Heart left ventricle (tissue), 13 donors: Measurements from ENCODE around the gene LCLAT1.

Experiments
- POLR2A ChIP-seq, 2 donors: fragments of 450-650 bp; IDR thresholded peaks; one replicate each; pipeline ENCODE4 v1.6.1; 2017; ENCODE audit warnings: antibody characterized with exemption in 2 of 2, mild to moderate bottlenecking in 2 of 2, moderate library complexity in 2 of 2
- TF ChIP-seq, protein P1 (sequence below), 12 donors: fragments of 200-600 bp; sonication (generic) in 4 of 12; IDR thresholded peaks; one replicate each; pipeline versions ENCODE4 v1.5.0 to v1.8.0; 2018 to 2022; ENCODE audit warnings: antibody characterized with exemption in 12 of 12, mild to moderate bottlenecking in 5 of 12
- donor health status: ischemic (EF 13 %, LVEDD 7.1; RV severe dilation, severe dysfunction).
- donor health status: DM: no; HTN: yes; CAD: no.
- donor health status: DM: no; HTN: no; CAD: no.
- donor health status: ischemic (EF 25% LVEDD 6.9; RV normal size, moderate dysfunction).
- donor health status: ischemic (EF 25% LVEDD 5.7; RV mildly dilated, moderate dysfunction).
- donor health status: ischemic (EF 35%, LVEDD 5.7; RV mildly dilated, moderate dysfunction).
- donor health status: nonischemic (EF 11% LVEDD 7.7; RV severe dilation, severe dysfunction).
- donor health status: DM: yes; HTN: yes; CAD: no.
- donor health status: PGD.
- donor health status: ischemic (EF 29% LVEDD 5.4; RV normal size, mild dysfunction).
- donor health status: nonischemic (EF 23%, LVEDD 6.1; RV moderate dilation, normal function).

DNA sequence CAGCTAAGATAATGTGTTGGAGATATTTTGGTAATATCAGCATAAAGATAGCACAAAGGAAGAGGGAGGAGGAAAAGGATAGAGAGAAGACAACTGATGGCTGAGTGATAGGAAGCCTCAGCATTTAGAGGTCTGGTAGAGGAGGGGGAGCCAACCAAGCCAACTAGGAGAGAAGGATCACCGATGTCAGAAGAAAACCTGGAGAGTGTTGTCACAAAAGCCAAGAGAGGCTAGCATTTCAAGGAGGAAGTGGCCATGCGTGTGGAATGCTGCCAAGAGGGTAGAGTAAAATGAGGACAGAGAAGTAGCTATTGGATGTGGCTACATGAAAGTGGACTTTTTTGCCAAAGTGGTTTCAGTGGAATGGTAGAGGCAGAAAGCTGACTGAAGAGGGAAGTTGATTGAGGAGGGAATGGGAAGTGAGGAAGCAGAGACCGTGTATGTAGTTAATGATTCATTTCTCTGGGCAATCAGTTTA lies 34.3 kb downstream of the LCLAT1 start:
- TF ChIP-seq, protein P1, sequence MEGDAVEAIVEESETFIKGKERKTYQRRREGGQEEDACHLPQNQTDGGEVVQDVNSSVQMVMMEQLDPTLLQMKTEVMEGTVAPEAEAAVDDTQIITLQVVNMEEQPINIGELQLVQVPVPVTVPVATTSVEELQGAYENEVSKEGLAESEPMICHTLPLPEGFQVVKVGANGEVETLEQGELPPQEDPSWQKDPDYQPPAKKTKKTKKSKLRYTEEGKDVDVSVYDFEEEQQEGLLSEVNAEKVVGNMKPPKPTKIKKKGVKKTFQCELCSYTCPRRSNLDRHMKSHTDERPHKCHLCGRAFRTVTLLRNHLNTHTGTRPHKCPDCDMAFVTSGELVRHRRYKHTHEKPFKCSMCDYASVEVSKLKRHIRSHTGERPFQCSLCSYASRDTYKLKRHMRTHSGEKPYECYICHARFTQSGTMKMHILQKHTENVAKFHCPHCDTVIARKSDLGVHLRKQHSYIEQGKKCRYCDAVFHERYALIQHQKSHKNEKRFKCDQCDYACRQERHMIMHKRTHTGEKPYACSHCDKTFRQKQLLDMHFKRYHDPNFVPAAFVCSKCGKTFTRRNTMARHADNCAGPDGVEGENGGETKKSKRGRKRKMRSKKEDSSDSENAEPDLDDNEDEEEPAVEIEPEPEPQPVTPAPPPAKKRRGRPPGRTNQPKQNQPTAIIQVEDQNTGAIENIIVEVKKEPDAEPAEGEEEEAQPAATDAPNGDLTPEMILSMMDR (IDR thresholded peaks at IDR 0.05) = no peak
- no peak for TF ChIP-seq POLR2A (IDR thresholded peaks at IDR 0.05)
